ENCODE results near the gene CDC42BPA. TPM values are rescaled to one million over a fixed set of nuclear protein-coding genes. Genes with fewer than 3 reads are reported as not detected.

Gene CDC42BPA
- total and polyA plus RNA-seq, 2 donors (not counting 3 experiments of a cell fraction or from before 2014, with no cell fraction given): 26.1 to 92.6 TPM

DNA sequence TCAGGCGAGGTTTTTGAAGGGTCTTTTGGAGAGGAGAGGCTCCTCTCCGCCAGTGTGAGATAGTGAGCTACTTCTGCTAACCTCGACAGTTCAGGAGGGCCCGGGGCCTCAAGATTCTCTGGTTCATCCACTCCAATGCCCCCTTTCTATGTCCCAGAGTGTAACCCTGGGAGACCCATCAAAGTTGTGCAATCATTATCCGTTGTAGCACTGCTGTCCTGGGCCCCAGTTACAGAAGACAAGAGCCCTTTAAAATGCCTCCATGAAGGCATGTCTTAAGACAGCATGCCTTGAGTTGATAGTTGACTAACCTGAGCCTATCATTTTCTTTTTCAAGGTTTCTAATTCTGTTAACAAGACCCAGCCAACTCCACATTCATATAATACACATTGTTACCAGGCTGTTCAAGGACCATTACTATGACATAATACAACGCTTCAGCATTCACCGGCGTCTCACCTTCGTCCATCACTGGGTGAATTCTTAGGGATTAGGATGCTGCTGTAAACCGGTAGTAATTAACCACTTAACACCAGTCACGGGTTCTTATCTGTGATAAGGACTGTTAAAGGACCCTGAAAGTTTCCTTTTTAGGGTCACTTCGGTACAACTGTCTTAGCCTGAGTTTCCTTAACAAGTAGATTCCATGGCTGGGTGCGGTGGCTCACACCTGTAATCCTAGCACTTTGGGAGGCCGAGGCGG, 37.4 kb upstream of the CDC42BPA start:
- no peaks in the 10 kb centered on the region for H3K9me1 ChIP-seq (replicated peaks; ENCODE audit: control insufficient read depth, extremely low read depth, insufficient read depth, low read length)
- H3K4me1 ChIP-seq (ENCODE audit: control insufficient read depth, extremely low read depth, insufficient read depth, low read length): peaks cover 53% of the 10 kb centered on the region
- no peaks in the 10 kb centered on the region for H3K36me3 ChIP-seq (ENCODE audit: control insufficient read depth in 2 of 2, extremely low read depth in 1 of 2, insufficient read depth in 2 of 2, low read length in 2 of 2)
- H3K9ac ChIP-seq (replicated peaks; ENCODE audit: extremely low read depth, insufficient read depth, low read length): no peak overlapping the region
- H3K4me3 ChIP-seq (replicated peaks in 1 of 3; ENCODE audit: insufficient read depth in 1 of 3, low read depth in 1 of 3, low read length in 3 of 3): no peak overlapping the region
- dilution Hi-C loops (cut with MboI; ENCODE audit: extremely low pct_ligation_motif_present, low sequenced_read_pairs) (no loop called here), intact Hi-C loops (cut with micrococcal nuclease) (loop anchor here (2.0 kb wide), 3 partner anchors 15 to 221 kb away; no protein-coding TSS in a partner anchor)
- ChIA-PET CTCF (interaction anchor here (2.3 kb wide), 1 partner anchor 73 kb away, joined by 20 read pairs; no protein-coding TSS in a partner anchor), POLR2A (no interaction called here)
- DNase-seq (ENCODE audit: low read depth, low spot score) (no peak), FAIRE-seq (no peak)
- H3K79me2 ChIP-seq (ENCODE audit: control insufficient read depth, insufficient read depth, low read length): no peaks in the 10 kb centered on the region
- TF ChIP-seq FOS (IDR thresholded peaks at IDR 0.05; ENCODE audit: borderline replicate concordance, insufficient read depth, low read length) (no peak), POLR2AphosphoS5 (IDR thresholded peaks at IDR 0.05; ENCODE audit: insufficient read depth, low read depth, low read length) (no peak), GATA2 (IDR thresholded peaks at IDR 0.05; ENCODE audit: insufficient read depth, insufficient read length, low read depth, low read length) (no peak), EZH2 (IDR thresholded peaks at IDR 0.05; ENCODE audit: borderline replicate concordance, low read depth, low read length, severe bottlenecking) (no peak), JUN (IDR thresholded peaks at IDR 0.05; ENCODE audit: borderline replicate concordance, insufficient read depth, insufficient read length, low read depth) (no peak), MYC (IDR thresholded peaks at IDR 0.05; ENCODE audit: low read depth, low read length) (no peak), POLR2A (IDR thresholded peaks at IDR 0.05; ENCODE audit: low read depth, low read length) (no peak)
- TF ChIP-seq, protein P1, sequence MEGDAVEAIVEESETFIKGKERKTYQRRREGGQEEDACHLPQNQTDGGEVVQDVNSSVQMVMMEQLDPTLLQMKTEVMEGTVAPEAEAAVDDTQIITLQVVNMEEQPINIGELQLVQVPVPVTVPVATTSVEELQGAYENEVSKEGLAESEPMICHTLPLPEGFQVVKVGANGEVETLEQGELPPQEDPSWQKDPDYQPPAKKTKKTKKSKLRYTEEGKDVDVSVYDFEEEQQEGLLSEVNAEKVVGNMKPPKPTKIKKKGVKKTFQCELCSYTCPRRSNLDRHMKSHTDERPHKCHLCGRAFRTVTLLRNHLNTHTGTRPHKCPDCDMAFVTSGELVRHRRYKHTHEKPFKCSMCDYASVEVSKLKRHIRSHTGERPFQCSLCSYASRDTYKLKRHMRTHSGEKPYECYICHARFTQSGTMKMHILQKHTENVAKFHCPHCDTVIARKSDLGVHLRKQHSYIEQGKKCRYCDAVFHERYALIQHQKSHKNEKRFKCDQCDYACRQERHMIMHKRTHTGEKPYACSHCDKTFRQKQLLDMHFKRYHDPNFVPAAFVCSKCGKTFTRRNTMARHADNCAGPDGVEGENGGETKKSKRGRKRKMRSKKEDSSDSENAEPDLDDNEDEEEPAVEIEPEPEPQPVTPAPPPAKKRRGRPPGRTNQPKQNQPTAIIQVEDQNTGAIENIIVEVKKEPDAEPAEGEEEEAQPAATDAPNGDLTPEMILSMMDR (IDR thresholded peaks at IDR 0.05; ENCODE audit: extremely low read depth in 1 of 2, insufficient read depth in 1 of 2, low read depth in 1 of 2, low read length in 2 of 2): no peak
- TF ChIP-seq, protein P2, sequence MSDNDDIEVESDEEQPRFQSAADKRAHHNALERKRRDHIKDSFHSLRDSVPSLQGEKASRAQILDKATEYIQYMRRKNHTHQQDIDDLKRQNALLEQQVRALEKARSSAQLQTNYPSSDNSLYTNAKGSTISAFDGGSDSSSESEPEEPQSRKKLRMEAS (IDR thresholded peaks at IDR 0.05; ENCODE audit: insufficient read depth, insufficient read length): no peak
- H4K20me1 ChIP-seq (replicated peaks; ENCODE audit: control insufficient read depth, extremely low read depth, insufficient read depth, low read length): no peaks in the 10 kb centered on the region
- peak overlapping the region; percentile 96 for H3K27ac ChIP-seq (ENCODE audit: insufficient read depth, low read depth, low read length)
- H3K4me2 ChIP-seq (ENCODE audit: insufficient read depth, low read length): no peak overlapping the region
- H3K27me3 ChIP-seq (ENCODE audit: control insufficient read depth in 2 of 2, insufficient read depth in 2 of 2, low read length in 2 of 2): no peaks in the 10 kb centered on the region
- H2AFZ ChIP-seq (ENCODE audit: low read depth, low read length): no peak overlapping the region
- no peaks in the 10 kb centered on the region for H3K9me3 ChIP-seq (replicated peaks; ENCODE audit: control insufficient read depth, insufficient read depth, low read length)
- no TSS peak for BruUV-seq (replicated peaks)

Data from endothelial cell of umbilical vein (primary cell).